WTC11 (cell line): ENCODE data around the gene ADAM8.

Source experiments
- CTCF ChIP-seq: fragments of 200-600 bp; IDR thresholded peaks from 2 replicates; pipeline ENCODE4 v1.8.0; 2022; ENCODE audit warnings: antibody characterized with exemption
- HMGXB4 ChIP-seq: sonication (generic); formaldehyde crosslinking; IDR thresholded peaks from 2 replicates; pipeline ENCODE4 v1.8.1; 2023; ENCODE audit warnings: mild to moderate bottlenecking, moderate library complexity, missing genetic modification reagents
- JUN ChIP-seq: sonication (generic); formaldehyde crosslinking; IDR thresholded peaks from 2 replicates; pipeline ENCODE4 v1.8.0; 2023; ENCODE audit warnings: mild to moderate bottlenecking, missing genetic modification reagents
- KAT7 ChIP-seq: sonication (generic); formaldehyde crosslinking; IDR thresholded peaks from 2 replicates; pipeline ENCODE4 v1.8.1; 2023; ENCODE audit warnings: missing genetic modification reagents, mild to moderate bottlenecking, borderline replicate concordance
- NFATC4 ChIP-seq: fragments of 250-450 bp; sonication (Bioruptor Pico); IDR thresholded peaks from 2 replicates; pipeline ENCODE4 v1.9.0; 2021; ENCODE audit warnings: mild to moderate bottlenecking
- SOX15 ChIP-seq: fragments of 250-450 bp; sonication (Bioruptor Pico); IDR thresholded peaks from 2 replicates; pipeline ENCODE4 v1.9.0; 2021; ENCODE audit warnings: mild to moderate bottlenecking
- SP1 ChIP-seq: sonication (generic); formaldehyde crosslinking; conservative IDR thresholded peaks from 2 replicates; pipeline ENCODE4 v1.8.1; 2022; ENCODE audit warnings: missing genetic modification reagents
- ZMAT4 ChIP-seq: fragments of 250-450 bp; sonication (Bioruptor Pico); IDR thresholded peaks from 2 replicates; pipeline ENCODE4 v1.9.0; 2021; ENCODE audit warnings: mild to moderate bottlenecking
- ZNF121 ChIP-seq: sonication (generic); formaldehyde crosslinking; IDR thresholded peaks from 2 replicates; pipeline ENCODE4 v1.8.0; 2023; ENCODE audit warnings: missing genetic modification reagents

- TF ChIP-seq ZMAT4 (CRISPR knock-in tag) (no peak), CTCF (no peak), SP1 (no peak), HMGXB4 (CRISPR knock-in tag) (no peak), KAT7 (CRISPR knock-in tag) (no peak), NFATC4 (CRISPR knock-in tag) (no peak), ZNF121 (no peak), SOX15 (CRISPR knock-in tag) (no peak), JUN (CRISPR knock-in tag) (no peak)
Measured at GRCh38 chr10:133264461-133264860, 12.2 kb downstream of the ADAM8 start.
